SK-N-DZ (cell line): ENCODE measurements around the gene LENEP.

ENCODE experiments used
- DNase-seq: peaks from one replicate; pipeline ENCODE4 v3.0.0-alpha.2; 2015; ENCODE audit warnings: low spot score

LENEP gene

DNA sequence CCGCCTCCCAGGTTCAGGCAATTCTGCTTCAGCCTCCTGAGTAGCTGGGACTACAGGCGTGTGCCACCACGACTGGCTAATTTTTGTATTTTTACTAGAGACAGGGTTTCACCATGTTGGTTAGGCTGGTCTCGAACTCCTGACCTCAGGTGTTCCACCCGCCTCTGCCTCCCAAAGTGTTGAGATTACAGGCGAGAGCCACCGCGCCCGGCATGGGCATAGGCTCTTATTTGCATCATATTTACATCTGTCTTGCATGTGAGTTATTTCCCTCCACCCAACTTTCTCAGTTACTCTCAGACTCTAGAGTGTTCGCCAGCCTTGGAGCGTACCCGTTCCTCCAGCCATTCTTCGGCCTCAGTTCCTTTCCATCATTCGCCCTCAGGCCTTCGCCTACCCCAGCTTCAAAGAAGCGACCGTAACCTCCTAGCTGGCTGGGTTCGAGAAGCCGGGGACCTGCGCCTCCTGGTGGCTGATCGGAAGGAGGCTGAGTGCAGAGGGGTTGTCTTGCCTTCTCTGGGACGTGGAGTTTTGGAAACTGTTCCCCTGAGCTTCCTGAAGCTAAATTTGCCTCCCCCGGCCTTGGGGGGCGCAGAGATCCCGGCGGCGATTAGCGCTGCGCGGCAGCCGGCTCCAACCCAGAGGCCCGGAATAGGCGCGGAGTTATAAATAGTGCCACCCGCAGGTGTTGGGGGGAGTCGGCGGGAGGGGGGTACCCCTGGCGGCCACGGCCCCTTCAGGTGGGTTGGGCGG is 5.6 kb downstream of the LENEP start:
- peak; percentile 90 for DNase-seq

DNA sequence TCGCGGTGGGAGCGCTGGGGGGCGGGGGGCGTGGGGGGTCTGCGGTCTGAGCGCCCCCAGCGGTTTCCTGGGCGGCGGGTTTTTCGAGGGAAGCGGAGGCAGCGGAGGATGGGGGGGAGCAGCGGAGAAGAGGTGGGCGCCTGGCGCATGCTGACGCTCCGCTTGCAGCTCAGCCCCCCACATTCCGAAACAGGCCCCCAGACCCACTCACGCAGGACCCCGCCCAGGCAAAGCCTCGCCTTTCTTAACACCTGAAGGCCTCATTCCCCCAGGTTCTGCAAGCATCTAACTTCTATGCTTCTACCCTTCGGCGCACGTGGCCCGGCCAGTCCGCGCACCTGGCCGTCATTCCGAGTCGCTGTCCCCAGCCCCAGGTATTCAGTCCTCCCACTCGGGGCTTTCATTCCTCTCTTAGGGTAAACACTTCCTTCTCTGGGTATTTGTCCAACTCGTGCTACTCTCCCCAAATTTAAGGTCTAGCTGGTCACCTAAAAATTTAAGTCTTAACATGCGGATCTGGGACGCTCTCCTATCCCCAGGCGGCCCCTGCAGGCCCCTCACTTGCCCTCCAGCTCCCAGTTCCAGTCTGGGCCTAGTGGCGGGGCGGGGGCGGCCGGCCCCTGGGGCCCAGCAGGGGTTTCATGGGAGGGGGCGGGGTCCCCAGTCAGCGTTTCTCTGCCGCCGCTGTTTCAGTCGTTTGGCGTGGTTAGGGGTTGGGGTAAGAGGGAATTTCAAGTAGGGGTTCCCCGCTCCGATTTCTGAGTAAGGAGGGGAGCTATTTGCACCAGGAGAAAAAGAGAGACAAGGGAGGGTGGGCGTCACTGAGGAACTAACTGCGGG is 6.4 kb downstream of the LENEP start:
- DNase-seq: peak; percentile 64

DNA sequence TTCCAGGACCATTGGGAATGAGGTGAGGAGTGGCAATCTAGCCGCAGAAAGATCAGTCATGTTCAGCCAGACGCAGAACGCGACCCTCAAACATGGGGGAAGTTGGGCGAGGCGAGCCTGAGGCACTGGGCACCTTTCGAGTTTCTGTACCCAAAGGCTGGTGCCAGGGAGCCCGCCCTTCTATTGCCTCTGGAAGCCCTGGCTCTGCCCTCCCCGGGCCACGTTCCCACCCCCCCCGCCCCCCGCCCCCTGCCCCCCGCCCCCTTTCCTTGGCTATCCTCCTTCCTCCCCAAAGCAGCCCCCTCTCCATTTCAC is 7.0 kb downstream of the LENEP start:
- DNase-seq: peak; percentile 61

DNA sequence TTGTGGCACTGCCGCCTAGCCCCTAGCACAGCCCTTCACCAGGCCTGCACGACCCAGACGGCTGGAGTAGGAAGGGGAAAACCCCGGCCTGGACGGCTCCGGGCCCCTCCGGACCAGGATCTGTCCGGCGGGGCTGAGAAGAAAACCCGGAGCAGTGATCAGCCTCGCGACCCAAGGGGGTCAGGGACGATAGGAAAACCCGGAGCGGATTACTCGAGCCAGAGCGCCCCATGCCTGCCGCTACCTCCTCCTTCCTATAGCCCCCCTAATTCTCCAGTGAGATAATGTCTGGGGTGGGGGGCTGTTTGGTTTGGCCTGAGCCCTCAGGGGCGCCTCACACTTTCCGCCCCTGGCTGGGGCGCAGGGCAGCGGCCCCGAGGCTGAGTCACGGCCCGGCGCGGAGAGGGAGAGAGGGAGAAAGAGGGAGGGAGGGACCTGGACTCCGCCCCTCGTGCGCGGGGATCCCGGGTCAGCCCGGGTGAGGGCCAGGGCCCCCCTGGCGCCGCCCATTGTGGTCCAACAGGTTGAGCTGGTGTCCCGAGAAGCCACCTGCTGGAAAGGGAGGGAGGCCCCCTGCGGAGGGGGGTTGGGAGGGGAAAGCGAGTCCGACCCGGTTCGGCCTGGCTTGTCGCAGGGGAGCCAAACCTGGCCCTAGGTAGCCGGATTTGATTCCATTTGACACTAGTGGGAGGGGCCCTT is 7.5 kb downstream of the LENEP start:
- peak; percentile 96 for DNase-seq

DNA sequence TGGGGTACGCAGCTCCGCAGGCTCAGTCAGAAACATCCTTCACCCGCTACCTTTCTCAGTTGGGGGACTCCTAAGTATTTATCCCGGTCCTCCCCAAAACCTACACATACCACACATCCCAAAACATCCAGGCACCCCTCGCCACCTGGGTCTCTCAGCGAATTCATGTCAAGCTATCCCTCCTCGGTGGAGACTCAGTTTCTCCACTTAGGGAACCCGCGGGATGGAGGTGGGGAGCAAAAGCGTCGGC is 8.0 kb downstream of the LENEP start:
- DNase-seq: no peak

DNA sequence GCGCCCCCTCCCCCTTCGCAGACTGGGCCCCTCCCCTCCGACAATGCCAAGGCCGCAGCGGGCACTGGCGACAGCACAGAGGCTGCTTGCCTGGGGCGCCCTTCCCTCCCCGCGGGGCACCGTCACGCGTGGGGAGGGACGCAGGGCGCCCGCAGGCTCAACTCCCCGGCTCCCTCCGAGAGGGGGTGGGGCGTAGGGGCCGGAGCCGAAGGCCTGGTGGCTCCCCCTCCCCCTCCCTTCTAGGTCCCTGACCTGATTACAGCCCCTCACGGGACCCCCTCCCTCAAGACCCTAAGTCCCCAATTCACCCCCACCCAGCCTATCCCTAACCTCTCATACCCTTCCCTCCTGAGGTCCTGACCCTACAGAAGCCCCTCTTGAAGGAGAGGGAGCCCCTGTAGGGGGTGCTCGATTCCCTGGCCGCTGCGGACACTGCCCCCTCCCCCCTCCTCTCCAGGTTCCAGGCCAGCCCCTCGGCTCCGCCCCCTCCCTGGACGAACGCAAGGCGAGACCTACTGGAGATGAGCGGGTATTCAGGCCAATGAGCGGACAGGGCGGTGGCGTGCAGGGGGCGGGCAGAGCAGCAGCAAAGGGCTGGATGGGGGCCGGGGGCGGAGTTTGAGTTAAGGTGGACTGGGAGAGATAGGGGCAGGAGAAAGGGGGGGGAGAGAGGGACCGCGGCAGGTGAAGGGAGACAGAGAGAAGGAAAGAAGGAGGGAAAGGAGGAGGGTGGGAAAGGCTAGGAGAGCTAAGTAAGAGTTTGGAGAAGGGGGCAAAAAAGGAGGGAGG is 8.5 kb downstream of the LENEP start:
- peak; percentile 99 for DNase-seq

DNA sequence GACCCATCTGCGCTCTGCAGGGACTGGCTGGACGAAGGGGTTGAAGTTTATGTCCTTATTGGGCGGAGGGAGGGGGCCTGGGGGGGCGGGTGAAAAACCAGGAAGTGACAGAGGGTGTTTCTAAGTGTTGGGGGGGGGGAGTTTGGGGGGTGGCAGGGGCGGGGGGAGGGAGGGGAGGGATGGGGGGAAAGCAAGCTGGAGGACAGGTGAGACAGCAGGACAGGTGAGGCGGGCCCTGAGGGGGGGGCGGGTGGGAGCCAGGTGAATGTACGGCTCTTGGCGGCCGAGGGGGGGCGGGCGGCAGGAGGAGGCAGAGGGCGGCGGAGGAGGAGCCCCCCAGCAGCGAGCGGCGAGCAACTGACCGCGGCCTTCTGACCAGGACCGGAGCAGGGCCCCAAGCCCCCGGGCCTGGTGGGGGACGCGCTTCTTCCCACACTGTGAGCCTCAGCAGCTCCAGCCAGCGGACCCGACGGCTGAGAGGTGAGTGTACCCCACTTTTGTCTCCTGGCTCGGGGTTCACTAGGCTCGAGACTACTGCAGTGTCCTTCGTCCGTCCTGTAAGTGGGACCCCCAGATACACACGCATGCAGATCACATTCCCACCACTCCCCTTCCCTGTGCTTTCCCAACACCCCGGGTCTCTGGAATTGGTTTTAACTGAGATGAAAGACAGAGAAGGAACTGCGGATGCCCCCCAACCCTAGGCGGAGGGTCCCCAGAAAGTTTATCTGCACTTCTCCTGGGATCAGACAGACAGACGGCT is 9.3 kb downstream of the LENEP start, which contains the start of gene ZBTB7B:
TSS of gene ZBTB7B (plus strand) at position 339 of the 763 bp plus-strand sequence. CDS start 11,859 bp downstream, outside the sequence.
- no peak for DNase-seq

DNA sequence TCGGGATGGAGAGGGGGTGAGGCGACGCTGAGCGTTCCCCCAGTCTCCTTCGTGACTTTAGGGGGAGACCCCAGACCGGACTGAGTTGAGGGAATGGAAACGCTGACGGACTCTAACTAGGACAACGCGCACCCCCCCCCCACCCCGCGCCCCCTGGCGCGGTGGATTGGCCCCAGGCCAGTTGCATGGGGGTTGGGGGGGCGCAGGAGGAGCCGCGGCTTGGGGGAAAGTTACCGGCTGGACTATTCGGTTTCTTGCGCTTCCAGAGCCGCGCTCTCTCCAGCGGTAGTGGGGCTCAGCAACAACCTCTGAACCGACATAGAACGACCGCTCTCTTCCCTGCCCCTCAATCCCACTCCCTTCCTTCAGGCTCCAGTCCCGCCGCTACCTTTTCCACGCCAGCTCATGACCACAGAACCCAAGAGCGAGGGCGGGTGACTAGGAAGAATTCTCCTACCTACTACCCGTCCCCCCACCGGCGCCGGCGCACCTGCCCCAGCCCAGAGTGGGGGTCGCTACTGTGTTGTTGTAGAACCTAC is 9.9 kb downstream of the LENEP start:
- no peak for DNase-seq

DNA sequence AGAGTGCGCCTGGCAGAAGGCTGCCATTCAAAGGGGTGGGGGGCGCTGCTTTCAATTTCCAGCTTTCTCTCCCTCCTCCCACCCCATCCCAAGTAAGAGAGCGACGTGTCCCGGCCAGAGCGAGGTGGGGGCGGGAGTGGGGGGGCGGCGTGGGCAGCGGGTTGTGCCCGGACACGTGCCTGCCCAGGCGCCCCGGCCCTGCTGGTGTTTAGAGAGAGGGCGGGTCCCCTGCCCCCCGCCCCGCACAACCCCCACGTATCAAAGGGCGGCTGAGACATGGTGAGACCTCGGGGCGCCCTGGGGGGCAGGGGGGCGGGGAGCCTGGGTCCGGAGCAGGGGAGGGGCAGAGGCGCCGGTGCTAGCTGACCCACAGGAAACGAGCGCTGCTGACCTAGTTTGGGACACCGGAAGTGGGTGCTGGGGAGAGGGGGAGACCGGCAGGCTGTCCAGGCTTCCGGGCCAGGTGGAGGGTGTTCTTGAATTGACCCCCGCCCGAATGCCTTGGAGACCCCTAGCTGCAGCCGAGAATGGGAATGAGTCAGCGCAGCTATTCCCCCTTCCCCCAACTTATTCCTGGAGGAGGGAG is 10.5 kb downstream of the LENEP start:
- no peak for DNase-seq

DNA sequence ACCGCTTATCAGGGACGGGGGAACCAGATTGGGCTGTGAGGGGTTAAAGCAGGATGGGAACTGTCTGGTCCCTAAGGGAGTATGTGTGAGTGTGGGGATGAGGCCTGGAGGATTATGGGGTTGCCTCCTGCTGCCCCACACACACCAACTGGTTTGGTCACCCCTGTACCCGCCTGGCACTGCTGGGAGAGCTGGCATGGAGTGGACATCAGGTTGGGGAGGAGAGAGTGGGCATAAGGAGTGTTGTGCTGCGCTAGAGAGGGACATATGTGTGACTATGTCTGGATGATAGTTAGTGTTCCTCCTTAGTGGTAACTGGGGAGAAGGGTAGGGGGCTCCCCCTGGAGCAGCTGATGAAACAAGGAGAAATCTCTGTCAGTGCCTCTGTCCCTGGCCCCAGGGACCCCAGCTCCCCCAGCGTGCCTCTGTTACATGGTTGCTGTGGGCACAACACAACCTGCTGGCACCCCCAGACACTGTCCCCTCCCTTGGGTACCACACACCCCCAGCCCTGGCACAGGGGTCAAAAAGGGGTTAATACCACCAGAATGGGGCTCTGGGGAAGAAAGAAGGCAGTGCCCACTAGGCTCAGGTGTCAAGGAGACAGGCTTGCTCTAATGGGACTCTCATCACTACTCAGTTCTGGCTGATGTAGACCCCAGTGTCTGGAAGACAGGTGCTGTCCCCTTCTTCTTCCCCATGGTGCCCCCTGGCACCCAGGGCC is 11.1 kb downstream of the LENEP start:
- no peak for DNase-seq

DNA sequence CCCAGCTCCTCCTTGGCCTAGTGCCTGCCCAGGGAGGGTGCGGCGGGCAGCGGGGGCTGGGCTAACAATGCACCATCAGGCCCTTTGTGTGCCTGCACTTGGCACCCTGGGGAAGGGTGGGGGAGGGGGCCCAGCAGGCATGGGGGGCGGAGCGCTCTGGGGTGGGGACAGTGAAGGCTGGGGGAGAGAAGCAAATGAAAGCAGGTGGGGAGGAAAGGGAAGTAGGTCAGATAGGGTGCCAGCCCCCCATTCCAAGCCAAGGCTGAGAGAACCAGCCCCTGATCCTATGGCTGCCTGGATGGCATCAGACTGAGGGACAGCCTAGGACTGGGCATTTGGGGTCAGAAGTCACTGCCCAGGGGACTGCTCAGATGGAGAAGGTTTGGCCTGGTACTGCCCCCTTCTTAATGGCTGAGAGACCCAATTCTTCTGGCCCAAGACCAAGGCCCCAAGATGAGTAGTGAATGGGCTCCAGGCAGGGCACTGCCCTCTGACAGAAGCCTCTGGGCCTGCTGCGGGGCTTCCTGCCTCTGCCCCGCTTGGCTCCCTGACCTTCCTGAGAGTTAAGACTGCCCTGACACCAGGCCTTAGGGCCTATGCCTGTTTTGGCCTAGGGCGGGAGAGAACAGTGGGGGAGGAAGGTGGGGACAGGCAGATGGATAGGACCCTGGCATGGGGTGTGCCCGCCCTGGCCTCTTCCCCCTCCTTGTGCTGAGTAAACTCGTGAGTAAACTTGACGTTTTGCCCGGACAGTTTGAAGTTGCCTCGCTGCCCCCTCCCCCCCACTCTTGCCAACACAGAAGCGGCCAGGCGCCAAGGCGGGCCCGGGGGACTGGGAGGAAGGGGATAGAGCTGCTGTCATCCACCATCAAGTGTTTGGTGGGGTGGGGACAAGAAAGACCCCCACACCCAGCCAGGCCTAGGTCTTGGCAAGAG is 12.0 kb downstream of the LENEP start:
- no peak for DNase-seq

DNA sequence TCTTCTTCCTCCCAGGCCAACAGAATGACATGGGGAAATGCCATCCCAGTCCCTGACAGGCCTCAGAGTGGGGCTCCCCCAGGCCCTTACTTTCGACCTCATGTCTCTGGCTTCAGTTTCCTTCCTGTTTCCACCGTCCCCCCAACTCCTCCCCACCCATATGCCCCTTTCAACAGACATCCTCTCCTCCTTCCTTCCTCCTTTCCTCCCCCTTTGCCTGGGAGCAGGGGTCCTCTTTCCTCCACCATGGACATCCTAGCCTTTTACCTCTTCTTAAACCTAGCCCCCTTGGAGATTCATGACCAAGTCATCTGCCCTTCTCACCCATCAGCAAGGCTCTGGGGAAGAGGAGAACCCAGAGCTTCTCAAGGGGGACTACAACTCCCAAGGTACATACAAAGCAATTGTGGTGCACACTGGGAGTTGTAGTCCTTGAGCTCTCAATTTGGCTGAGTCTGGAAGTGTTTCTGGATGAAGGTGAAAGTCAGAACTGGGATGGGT is 13.3 kb downstream of the LENEP start:
- DNase-seq: peak; percentile 68

DNA sequence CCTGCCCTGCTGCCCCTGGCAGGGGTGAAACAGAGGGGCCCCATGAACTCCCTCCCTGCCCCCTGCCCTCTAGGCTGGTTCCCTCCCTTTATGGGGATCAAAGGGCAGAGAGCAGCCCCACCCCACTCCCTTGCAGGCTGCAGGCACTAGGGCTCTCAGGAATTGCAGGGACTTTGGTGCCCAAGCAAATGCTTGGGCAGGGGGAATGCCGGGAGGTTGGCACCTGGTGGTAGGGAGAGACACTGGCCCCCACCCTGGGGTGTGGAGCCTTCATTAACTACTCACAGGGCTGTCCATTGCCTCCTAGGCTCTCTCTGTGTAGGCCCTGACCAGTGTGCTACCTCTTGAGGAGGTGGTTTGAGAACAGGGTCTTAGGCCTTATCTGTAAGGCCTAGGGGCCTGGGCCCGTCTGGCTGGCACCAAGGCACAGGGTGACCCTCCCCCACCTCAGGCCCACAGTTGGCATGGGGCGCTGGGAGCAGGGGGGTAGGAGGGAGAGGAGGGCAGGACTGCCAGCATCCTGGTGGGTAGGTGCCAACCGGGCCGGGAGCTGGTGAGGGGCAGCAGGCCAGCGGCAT is 14.0 kb downstream of the LENEP start:
- DNase-seq: no peak

DNA sequence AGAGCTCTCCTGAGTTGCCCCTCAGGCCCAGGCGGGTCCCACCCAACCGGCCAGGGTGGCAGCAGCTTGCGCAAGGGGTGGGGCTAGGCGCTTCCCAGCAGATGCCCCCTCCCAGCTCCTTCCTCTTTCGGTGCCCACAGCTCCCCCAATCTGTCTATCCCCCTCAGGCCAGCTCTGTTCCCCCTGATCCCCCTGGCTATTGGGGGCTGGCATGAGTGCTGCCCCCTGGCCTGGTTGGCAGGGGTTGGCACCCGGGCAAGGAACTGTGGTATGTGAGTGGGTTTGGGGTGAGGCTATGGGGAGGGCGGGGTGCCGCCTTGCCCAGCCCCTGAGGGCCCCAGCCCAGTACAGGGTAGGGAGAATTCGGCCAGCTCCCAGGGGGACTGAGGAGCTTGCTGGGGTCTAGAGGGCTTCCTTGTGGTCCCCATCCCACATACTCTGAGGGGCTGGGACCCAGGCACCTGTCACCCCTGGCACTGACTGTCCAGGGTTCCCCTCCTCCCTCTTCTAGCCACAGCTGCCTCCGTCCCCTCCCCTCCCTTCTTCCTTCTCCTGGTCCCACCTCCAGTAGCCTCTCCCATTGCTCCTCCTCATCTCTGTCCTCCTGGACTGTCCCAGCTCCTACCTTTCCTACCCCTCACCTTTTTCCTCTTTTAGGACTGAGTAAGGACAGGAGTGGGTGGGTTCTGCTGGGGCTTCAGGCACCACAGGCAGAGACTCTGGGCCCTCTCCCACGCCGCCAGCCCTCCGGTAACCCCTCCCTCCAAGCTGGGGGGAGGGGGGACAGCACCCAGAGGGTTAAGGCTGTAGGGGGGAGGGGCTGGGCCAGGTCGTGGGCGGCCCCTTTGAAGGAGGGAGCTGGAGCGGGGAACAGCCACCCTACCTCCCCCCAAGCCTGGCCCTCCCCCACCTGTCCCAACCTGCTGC is 14.9 kb downstream of the LENEP start:
- no peak for DNase-seq

DNA sequence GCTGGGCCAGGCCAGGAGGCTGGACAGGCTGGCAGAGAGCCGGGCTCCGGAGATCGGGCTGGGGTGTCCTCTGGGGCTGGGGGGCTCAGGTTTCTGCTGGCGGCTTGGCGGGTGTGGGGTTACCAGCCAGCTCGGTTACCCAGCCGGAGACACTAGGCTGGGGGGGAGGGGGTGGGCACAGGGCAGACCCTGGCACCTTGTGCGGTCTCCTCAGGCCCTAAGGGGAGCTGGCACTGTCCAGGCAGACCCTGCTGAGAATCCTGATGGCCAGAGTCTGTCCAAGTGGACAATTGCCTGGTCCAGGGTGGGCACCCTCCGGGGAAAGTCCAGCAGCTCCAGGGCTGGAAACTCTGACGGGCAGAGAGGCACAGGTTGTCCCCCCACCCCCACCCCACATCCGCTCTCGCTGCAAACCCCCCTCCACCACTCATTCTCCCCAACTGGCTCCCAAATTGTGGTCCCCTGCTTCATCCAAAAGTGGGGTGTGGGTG is 15.9 kb downstream of the LENEP start:
- no peak for DNase-seq

DNA sequence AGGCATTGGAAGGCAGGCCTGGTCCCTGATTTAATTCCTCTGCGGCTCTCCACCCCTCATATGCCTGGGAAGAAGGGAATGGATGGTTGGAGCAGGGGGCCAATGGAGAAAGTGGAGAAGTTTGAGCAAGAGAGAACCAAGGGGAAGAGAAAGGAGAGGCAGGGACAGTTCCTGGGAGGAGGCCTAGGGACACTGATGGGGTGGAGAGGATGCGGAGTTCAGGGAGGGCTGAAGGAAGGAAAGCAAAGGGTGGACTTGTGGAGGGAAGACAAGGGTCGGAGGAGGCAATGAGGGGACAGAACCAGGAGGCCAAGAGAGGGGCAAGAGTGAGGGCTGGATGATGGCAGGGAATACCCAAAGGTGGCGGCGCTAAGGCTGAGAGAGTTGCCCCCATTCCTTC is 16.4 kb downstream of the LENEP start:
- DNase-seq: no peak
